ENCODE results near the gene MARCHF7. TPM values are rescaled to one million over a fixed set of nuclear protein-coding genes. Genes with fewer than 3 reads are reported as not detected.
"Not testable (repeated sequence)": the region's sequence is repeated elsewhere in the genome, so short reads cannot be mapped to it uniquely, and the experiment has no call there.

The MARCHF7 gene, protein sequence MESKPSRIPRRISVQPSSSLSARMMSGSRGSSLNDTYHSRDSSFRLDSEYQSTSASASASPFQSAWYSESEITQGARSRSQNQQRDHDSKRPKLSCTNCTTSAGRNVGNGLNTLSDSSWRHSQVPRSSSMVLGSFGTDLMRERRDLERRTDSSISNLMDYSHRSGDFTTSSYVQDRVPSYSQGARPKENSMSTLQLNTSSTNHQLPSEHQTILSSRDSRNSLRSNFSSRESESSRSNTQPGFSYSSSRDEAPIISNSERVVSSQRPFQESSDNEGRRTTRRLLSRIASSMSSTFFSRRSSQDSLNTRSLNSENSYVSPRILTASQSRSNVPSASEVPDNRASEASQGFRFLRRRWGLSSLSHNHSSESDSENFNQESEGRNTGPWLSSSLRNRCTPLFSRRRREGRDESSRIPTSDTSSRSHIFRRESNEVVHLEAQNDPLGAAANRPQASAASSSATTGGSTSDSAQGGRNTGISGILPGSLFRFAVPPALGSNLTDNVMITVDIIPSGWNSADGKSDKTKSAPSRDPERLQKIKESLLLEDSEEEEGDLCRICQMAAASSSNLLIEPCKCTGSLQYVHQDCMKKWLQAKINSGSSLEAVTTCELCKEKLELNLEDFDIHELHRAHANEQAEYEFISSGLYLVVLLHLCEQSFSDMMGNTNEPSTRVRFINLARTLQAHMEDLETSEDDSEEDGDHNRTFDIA
- polyA plus RNA-seq (2011; rRNA removed) (68.6 and 76.1 TPM in 2 replicates), polyA minus RNA-seq (2011; rRNA and poly(A)+ RNA removed) (42.9 and 64.9 TPM in 2 replicates)

DNA sequence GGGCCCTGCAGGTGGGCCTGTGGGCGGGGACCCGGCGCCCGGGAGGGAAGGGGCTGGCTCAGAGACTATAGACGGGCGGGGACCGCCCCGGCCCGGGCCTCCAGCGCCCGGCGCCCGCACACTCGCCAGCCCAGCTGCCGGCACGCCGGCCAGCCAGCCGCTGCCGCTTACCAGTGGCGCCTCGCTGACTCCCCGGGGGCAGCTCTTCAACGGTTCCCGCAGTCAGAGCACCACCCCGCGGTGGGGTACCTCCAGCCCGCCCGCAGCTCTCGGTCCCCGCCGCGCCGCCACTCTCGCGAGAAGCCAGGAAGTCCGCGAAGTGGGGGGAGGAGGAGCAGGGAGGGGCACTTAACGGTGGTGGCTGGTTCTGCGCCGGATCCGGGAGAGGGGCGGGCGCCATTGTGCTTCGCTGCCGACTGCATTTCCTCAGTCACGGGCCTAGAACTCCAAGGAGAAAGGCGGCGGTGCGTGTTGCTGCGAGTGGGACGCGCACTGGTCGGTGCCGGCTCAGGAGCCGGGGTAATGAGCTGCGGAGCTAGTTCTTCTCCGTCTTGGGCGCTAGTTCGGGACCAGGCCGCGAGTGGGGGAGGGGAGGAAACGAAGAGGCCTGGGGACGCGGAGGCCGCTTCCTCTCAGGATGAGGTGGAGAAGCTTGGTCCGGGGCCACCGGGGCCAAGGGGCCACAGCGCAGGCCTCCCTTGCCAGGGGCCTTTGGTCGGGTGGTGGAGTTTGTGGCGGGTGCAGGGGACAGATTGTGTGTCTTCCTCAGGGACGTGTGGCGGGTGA, at the start of gene MARCHF7:
Gene MARCHF7, plus strand, starts transcription at position 364 of the 786 bp plus-strand sequence. CDS start 16,517 bp downstream, outside the sequence.
- peak within 1 kb of the TSS; percentile 96 for H3K27ac ChIP-seq (ENCODE audit: low read depth, low read length)
- H3K9me3 ChIP-seq (ENCODE audit: control insufficient read depth, insufficient read depth, low read length): peaks cover 4% of the 10 kb centered on the region; the same call in 1 of the 2 replicates
- no peaks in the 10 kb centered on the region for H3K27me3 ChIP-seq (ENCODE audit: control insufficient read depth, insufficient read depth, low read length)
- CTCF ChIA-PET: interaction anchor here (0.6 to 1.3 kb wide), 6 partner anchors 10 to 1234 kb away, joined by 3 to 5 read pairs (median 3); no protein-coding TSS in a partner anchor
- H3K4me3 ChIP-seq (ENCODE audit: low read depth, low read length): peak within 1 kb of the TSS; percentile 98
- TF ChIP-seq, protein P1, sequence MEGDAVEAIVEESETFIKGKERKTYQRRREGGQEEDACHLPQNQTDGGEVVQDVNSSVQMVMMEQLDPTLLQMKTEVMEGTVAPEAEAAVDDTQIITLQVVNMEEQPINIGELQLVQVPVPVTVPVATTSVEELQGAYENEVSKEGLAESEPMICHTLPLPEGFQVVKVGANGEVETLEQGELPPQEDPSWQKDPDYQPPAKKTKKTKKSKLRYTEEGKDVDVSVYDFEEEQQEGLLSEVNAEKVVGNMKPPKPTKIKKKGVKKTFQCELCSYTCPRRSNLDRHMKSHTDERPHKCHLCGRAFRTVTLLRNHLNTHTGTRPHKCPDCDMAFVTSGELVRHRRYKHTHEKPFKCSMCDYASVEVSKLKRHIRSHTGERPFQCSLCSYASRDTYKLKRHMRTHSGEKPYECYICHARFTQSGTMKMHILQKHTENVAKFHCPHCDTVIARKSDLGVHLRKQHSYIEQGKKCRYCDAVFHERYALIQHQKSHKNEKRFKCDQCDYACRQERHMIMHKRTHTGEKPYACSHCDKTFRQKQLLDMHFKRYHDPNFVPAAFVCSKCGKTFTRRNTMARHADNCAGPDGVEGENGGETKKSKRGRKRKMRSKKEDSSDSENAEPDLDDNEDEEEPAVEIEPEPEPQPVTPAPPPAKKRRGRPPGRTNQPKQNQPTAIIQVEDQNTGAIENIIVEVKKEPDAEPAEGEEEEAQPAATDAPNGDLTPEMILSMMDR (IDR thresholded peaks at IDR 0.05; ENCODE audit: low read depth, low read length): peak; percentile 58
- POLR2A ChIA-PET: interaction anchor here (0.6 to 2.4 kb wide), 18 partner anchors 9 to 643 kb away, joined by 3 to 46 read pairs (median 3); partner anchors contain the start of genes BAZ2B and WDSUB1
- DNase-seq (ENCODE audit: low read depth, low spot score): peak; percentile 91

DNA sequence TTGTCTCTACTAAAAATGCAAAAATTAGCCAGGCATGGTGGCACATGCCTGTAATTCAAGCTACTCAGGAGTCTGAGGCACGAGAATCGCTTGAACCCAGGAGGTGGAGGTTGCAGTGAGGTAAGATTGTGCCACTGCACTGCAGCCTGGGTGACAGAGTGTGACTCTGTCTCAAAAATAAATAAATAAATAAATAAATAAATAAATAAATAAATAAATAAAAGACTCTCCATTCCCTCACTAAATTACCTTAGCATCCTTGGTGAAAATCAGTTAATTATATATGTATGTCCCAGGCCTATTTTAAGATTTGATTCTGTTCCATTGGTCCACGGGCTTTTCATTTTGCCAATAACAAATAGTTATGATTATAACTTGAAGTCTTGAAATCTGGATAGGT, 44.9 kb upstream of the MARCHF7 start:
- H3K4me3 ChIP-seq (ENCODE audit: low read depth, low read length); CTCF ChIA-PET; H3K27me3 ChIP-seq (ENCODE audit: control insufficient read depth, insufficient read depth, low read length); DNase-seq (ENCODE audit: low read depth, low spot score); H3K27ac ChIP-seq (ENCODE audit: low read depth, low read length); POLR2A ChIA-PET; H3K9me3 ChIP-seq (ENCODE audit: control insufficient read depth, insufficient read depth, low read length): not testable (repeated sequence)

DNA sequence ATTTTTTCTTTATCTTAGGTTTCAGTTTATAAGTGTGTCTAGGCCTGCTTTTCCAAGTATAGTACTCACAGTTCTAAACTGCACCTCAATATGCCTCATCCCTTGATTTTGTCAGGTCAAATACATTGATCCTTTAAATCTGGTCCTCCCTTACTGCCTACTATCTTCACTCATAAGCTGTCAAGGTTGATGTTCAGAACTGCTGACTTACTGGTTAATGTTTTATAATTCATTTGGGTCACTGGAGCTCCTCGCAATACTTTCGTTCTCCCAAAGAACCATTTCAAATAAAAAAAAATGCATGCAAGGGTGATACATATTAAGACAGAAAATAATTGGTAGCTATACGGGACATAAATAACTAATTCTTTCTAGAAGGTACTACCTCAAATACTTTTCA, 41.3 kb upstream of the MARCHF7 start:
- ChIA-PET POLR2A (no interaction called here), CTCF (interaction anchor here (0.6 kb wide), 1 partner anchor 42 kb away, joined by 3 read pairs; no protein-coding TSS in a partner anchor)
- TF ChIP-seq, protein P1 (IDR thresholded peaks at IDR 0.05; ENCODE audit: low read depth, low read length): no peak

DNA sequence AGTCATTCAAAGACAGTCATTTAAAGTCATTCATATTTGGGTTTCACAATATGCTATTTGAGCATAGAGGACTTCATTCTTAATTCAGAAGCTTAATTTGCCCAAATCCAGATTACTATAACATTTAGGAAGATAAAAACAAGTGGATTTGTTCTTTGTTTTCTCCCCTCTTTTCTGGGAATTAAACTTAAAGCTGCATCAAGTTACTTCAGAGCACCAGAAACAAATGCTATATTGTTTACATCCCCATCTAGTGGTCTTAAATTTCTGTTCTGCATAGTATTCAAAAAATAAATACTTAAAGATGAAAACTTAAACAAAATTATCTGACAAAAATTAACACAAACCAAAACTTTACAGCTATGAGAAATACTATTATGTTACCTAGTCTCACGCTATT, 34.7 kb upstream of the MARCHF7 start:
- DNase-seq (ENCODE audit: low read depth, low spot score): no peak
- TF ChIP-seq, protein P1 (IDR thresholded peaks at IDR 0.05; ENCODE audit: low read depth, low read length): peak; percentile 46
- no peaks in the 10 kb centered on the region for H3K9me3 ChIP-seq (ENCODE audit: control insufficient read depth, insufficient read depth, low read length)
- H3K4me3 ChIP-seq (ENCODE audit: low read depth, low read length): no peak overlapping the region
- no peak overlapping the region for H3K27ac ChIP-seq (ENCODE audit: low read depth, low read length)
- CTCF ChIA-PET: interaction anchor here (0.6 to 1.0 kb wide), 4 partner anchors 52 to 1318 kb away, joined by 3 to 8 read pairs (median 3); no protein-coding TSS in a partner anchor
- POLR2A ChIA-PET: no interaction called here
- H3K27me3 ChIP-seq (ENCODE audit: control insufficient read depth, insufficient read depth, low read length): no peaks in the 10 kb centered on the region

More for the DNA sequence above, 41.3 kb upstream of the MARCHF7 start:
- Histone ChIP-seq H3K27me3 (ENCODE audit: control insufficient read depth, insufficient read depth, low read length) (no peaks in the 10 kb centered on the region), H3K9me3 (ENCODE audit: control insufficient read depth, insufficient read depth, low read length) (no peaks in the 10 kb centered on the region), H3K4me3 (ENCODE audit: low read depth, low read length) (no peak overlapping the region), H3K27ac (ENCODE audit: low read depth, low read length) (no peak overlapping the region)
- DNase-seq (ENCODE audit: low read depth, low spot score): no peak

DNA sequence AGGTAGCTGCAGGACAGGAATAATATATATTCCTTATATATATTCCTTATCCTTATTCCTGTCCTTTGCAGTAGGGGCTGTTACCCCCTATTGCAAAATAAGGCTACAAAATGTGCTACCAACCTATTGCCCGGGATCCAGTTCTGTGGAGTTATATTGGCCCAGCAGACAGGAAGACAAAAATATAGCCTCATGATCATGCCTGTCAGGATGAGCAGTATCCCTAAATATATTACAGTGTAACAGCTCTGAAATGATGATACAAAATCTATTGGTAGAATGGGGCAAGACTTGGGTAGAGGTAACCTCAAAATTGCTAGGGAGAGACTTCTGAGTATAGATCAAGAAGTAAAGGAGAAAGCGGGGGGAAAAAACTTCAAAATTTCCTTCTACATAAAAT, 31.6 kb upstream of the MARCHF7 start:
- CTCF ChIA-PET: no interaction called here

More for the DNA sequence above, 31.6 kb upstream of the MARCHF7 start:
- H3K9me3 ChIP-seq (ENCODE audit: control insufficient read depth, insufficient read depth, low read length): no peaks in the 10 kb centered on the region
- H3K27ac ChIP-seq (ENCODE audit: low read depth, low read length): no peak overlapping the region
- TF ChIP-seq, protein P1 (IDR thresholded peaks at IDR 0.05; ENCODE audit: low read depth, low read length): no peak
- H3K4me3 ChIP-seq (ENCODE audit: low read depth, low read length): no peak overlapping the region
- H3K27me3 ChIP-seq (ENCODE audit: control insufficient read depth, insufficient read depth, low read length): no peaks in the 10 kb centered on the region
- POLR2A ChIA-PET: no interaction called here
- DNase-seq (ENCODE audit: low read depth, low spot score): no peak

All from AG04450 (cell line).